ENCODE data around the gene P3R3URF.
"Not testable (repeated sequence)": the region's sequence is repeated elsewhere in the genome, so short reads cannot be mapped to it uniquely, and the experiment has no call there.

The P3R3URF gene

DNA sequence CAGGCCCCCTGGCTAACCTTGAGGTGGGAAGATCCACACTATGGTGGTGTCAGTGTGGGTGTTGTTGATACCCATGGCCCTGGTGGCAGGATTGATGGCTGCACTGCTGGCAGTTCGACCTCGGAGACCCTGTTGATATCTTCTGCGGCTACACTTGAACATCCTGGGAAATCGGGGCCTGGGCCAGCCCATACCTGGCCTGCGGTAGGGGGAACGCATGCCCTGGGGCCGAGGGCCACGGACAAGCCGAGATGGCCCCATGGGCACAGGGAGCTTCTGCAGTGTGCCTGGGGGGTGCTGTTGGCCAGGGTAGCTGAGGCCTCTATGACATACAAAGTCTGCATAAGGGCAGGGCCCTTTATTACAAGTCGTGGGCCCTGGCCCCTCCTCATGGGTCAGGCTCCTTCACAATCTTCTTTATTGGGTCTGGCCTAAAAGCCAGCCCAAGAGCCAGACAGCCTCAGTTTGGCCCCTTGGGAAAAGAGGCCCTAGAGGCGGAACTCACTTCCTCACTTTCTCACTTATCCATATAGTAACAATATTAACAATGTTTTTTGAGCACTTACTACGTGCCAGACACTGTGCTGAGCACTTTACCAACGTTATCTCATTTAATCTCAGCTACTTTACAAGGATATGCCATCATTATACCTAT is at the start of gene P3R3URF:
Gene P3R3URF, minus strand, starts transcription at position 278 of the 655 bp plus-strand sequence. Its CDS starts 17 bp downstream, at position 261.
- no peak for DNase-seq (ENCODE audit: low spot score)

DNA sequence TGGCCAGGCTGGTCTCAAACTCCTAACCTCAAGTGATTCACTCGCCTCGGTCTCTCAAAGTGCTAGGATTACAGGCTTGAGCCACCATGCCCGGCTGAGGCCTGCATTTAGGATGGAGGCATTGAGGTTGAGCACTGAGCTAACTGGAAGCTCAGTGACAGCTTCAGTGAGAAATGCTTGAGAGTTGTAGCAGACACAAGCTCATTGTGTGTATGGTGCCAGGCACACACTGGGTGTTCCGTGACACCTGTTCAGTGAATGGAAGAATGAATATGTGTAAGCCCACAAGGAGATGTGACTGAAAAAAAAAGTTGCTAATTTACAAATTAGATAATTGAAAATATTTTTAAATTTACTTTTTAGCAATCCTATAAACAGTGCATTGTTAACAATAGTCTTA is 48.7 kb upstream of the P3R3URF start:
- no peak for DNase-seq (ENCODE audit: low spot score)

DNA sequence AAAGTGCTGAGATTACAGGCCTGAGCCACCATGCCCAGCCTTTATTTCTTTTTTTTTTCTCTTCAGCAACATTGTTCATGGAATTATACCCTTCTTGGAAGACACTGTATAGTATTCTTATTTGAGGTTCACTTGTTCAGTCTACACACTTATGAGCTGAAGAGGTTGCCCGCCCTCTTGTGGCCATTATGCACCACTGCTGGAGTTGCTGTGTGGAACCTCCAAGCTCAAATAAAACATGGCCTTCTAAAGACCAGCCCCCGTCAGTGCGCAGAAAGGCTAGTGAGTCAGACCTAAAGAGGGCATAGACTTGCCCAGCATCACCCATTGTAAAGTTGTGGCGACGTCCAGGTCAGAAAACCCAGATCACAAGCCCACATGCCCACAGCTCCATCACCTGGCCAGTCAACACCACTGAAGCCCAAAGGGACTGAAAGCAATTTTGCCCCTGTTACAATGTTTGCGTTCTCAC is 47.2 kb upstream of the P3R3URF start:
- DNase-seq (ENCODE audit: low spot score): peak; percentile 94

GRCh38 chr1:46223055-46223454 is 46.8 kb upstream of the P3R3URF start:
- not testable (repeated sequence) for DNase-seq (ENCODE audit: low spot score)

DNA sequence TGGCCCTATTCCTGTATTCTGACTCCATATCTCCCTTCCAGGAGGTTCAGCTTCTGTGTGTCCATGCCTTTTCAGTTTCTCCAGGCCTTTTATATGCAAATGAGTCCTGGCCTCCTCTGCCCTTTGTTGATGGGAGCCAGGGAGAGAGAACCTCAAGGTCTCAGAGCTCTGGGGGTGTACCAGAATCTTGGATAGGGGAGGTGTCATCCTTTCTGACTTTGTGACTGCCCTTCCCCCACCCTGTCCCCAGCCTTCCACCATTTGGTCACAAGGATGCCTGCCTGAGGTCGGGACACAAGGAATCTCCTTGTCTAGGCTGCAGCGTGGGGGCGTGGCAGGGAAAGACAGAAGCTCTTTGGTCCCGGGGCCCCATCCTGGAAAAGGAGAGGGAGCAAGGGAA is 45.5 kb upstream of the P3R3URF start:
- no peak for DNase-seq (ENCODE audit: low spot score)

DNA sequence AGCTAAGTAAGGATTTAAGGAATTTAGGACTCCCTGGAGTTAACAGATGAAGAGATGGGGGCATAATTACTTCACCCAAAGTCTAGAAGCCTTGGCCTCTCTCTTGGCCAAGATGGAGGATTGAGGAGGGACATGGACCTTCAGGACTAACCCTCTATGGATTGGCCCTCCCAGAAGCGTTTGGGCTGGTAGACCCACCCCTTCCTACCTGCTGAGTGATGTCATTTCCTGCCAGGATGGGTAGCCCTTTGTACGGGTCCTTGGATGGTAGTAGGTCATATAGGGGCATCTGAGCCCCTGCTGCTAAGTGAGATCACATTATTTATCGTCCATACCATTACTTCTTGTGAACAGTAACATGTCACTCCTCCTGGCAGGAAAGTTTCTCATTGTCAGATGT is 44.5 kb upstream of the P3R3URF start:
- no peak for DNase-seq (ENCODE audit: low spot score)

DNA sequence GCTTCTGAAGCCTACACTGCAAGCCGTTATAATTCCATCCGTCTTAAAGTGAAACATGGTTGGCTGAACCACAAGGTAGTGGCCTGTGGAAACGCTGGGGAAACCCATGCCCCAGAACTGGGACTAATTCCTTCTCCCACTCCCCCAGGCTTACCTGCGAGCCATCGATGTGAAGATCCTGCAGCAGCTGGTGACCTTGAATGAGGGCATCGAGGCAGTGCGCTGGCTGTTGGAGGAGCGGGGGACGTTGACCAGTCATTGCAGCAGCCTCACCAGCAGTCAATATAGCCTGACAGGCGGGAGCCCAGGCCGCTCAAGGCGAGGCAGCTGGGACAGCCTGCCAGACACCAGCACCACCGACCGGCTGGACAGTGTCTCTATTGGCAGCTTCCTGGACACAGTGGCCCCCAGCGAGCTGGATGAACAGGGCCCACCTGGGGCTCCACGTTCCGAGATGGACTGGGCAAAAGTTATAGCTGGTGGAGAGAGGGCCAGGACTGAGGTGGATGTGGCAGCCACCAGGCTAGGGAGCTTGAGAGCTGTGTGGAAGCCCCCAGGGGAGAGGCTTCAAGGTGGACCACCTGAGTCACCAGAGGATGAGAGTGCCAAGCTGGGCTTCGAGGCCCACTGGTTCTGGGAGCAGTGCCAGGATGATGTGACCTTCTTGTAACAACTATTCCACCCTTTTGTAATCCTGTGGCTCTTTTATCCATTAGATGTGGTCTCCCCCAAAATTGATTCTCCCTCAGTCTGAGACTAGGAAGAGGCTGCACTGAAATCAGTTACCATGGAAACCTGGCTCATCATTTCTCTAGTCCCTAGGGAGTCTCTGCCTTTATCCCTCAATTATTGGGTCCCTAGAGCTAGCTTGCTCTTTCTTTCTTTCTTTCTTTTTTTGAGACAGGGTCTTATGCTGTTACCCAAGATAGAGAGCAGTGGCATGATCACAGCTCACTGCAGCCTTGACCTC is 43.5 kb upstream of the P3R3URF start:
- no peak for DNase-seq (ENCODE audit: low spot score)

- no peak for DNase-seq (ENCODE audit: low spot score)
These were observed 42.2 kb upstream of the P3R3URF start for GRCh38 chr1:46218443-46218842.

DNA sequence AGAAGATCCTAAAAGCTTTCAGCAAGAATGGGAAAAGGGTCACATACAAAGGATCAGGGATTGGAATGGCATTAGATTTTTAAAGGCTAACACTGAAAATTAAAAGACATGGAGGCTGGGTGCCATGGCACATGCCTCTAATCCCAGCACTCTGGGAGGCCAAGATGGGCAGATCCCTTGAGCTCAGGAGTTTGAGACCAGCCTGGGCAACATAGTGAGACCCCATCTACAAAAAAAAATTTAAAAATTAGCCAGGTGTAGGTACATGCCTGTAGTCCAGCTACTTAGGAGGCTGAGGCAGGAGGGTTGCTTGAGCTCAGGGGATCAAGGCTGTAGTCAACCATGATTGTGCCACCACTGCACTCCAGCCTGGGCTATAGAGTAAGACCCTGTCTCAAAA is 39.2 kb upstream of the P3R3URF start:
- DNase-seq (ENCODE audit: low spot score): no peak

DNA sequence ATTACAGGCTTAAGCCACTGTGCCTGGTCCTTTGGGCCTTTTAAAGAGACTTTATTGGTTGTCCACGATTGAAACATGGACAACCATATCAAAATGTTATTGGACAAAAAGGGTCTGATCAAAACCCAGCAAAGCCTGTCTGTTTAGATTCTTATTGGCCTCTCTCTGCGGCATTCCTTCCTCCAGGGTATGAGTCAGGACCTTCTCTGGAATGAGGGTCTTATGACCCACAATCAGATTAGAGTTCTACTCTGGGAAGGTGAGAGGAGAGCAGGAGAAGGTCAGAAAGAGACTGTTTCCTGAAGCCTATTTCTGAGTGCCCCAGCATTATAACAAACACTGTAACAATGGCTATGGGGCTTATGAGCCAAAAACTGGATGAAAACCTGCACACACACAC is 34.8 kb upstream of the P3R3URF start:
- no peak for DNase-seq (ENCODE audit: low spot score)

GRCh38 chr1:46210561-46210960 is 34.3 kb upstream of the P3R3URF start:
- no peak for DNase-seq (ENCODE audit: low spot score)

DNA sequence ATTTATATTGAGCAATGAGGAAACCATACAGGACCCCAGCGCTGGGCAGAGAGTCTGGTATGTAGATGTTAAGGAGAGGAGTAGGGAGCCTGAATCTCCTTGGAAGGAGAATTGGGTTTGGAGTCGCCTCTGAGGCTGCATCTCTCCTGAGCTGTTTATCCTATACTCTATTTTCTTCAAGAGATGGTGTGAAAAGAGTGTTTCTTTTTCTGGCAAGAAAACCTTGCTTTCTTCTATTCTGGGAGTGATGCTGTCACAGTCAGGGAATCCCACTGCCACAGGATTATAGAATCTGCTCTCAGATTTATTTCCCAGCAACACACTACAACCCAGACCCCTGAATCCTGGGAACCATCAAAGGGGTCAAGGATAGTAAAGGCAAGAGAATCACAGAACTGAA is 30.1 kb upstream of the P3R3URF start:
- no peak for DNase-seq (ENCODE audit: low spot score)

GRCh38 chr1:46205791-46206190 is 29.5 kb upstream of the P3R3URF start:
- DNase-seq (ENCODE audit: low spot score): no peak

DNA sequence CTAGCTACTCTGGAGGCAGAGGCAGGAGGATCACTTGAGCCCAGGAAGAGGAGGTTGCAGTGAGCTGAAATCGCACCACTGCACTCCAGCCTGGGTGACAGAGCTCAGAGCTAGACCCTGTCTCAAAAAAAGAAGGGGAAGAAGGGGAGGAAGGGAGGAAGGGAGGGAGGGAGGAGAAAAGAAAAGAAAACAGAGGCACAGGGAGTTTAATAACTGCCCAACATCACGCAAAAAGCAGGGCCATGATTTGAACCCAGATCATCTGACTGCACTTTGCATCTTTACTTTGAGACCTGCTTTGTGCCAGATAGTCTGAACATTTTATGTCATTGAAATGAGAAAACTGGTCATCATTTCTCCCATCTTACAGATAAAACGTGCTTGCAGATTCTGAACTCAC is 28.9 kb upstream of the P3R3URF start:
- DNase-seq (ENCODE audit: low spot score): no peak

- DNase-seq (ENCODE audit: low spot score): no peak
These were observed 28.1 kb upstream of the P3R3URF start for GRCh38 chr1:46204406-46204742.

DNA sequence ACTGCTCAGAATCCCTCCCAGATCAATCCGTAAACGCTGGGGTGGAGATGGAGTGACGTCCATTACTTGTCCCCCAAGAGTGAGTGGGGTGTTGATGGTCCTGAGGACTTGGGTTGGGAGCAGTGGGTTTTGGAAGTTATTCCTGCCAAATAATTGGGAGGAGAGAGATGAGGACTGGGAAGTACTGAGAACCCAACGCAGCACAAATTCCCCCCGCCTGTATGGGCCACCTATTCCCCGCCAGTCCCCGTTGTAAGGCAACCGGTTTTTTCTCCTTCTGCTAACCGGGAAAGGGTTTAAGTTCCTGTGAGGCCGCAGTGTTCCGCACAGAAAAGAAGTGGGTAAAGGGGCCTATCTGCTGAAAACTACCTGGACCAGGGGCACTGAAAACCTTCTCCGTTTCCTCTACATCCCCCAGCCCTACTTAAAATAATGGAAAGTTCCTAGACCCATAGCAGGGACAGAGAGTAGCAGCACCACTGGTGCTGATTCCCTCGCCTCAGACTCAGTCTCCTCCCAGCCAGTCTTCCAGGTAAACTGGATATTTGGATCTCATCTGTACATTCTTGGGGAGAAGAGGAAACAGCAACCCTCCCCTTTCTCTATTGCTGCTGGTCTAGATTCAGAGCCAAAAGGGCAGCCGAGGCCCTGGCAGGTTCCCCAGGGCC is 27.6 kb upstream of the P3R3URF start:
- no peak for DNase-seq (ENCODE audit: low spot score)

- peak; percentile 25 for DNase-seq (ENCODE audit: low spot score)
These were observed 23.0 kb upstream of the P3R3URF start for GRCh38 chr1:46199233-46199749.

- peak; percentile 75 for DNase-seq (ENCODE audit: low spot score)
These were observed 21.9 kb upstream of the P3R3URF start, which contains the start of gene POMGNT1 for GRCh38 chr1:46197964-46198811. POMGNT1 (minus strand) TSS chr1:46198434; CDS start chr1:46197821, 613 bp downstream.

DNA sequence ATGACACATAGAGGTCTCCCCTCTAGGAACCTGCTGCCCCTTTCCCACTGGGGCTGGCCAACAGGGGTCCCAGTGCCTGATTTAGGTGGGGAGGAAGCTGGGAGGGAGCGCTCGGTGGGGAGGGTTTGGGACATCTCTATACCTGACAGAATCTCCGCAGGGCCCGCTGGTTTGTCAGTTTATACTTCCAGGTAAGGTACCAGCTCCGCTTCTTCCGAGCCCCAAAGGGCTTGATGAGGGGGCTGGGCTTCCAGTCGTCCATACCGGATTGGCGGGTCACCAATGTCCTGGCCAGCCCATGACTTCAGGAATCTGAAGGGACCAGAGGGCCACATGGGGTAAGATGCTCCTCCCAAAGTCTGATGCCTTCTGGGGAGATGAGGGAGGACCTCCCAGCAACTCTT is 21.3 kb upstream of the P3R3URF start:
- no peak for DNase-seq (ENCODE audit: low spot score)

DNA sequence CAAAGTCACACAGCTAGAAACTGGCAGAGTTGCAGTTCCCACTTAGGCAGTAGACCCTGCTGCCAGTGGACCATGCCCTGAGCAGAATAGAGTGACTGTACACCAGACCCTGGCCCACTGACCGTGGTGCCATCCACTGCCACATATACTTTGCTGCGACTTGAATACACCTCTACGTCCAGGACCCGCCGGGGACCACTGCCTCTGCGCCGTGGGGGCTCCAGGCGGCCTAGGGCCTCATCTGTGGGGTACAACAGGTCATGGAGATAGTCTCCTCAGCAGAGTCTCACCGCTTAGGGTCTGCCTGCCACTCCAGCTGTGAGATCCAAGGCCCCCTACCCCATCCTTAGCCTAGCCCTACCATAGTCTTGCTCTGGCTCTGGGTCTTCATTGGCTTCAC is 20.3 kb upstream of the P3R3URF start:
- DNase-seq (ENCODE audit: low spot score): no peak

GRCh38 chr1:46194641-46195193 is 18.4 kb upstream of the P3R3URF start:
- no peak for DNase-seq (ENCODE audit: low spot score)

Measured in RKO (cell line).